Measurements from ENCODE around the gene RIN3.

GRCh38 chr14:92590941-92591340 is 77.4 kb downstream of the RIN3 start:
- TF ChIP-seq POLR2AphosphoS5 (IDR thresholded peaks at IDR 0.05; ENCODE audit: low read depth, low read length) (no peak), CTCF (IDR thresholded peaks at IDR 0.05) (no peak), TCF7L2 (IDR thresholded peaks at IDR 0.05; ENCODE audit: low read depth, low read length) (no peak), SIN3A (IDR thresholded peaks at IDR 0.05; ENCODE audit: borderline replicate concordance, insufficient read depth, low read depth, low read length) (no peak)
- TF ChIP-seq, protein P1, sequence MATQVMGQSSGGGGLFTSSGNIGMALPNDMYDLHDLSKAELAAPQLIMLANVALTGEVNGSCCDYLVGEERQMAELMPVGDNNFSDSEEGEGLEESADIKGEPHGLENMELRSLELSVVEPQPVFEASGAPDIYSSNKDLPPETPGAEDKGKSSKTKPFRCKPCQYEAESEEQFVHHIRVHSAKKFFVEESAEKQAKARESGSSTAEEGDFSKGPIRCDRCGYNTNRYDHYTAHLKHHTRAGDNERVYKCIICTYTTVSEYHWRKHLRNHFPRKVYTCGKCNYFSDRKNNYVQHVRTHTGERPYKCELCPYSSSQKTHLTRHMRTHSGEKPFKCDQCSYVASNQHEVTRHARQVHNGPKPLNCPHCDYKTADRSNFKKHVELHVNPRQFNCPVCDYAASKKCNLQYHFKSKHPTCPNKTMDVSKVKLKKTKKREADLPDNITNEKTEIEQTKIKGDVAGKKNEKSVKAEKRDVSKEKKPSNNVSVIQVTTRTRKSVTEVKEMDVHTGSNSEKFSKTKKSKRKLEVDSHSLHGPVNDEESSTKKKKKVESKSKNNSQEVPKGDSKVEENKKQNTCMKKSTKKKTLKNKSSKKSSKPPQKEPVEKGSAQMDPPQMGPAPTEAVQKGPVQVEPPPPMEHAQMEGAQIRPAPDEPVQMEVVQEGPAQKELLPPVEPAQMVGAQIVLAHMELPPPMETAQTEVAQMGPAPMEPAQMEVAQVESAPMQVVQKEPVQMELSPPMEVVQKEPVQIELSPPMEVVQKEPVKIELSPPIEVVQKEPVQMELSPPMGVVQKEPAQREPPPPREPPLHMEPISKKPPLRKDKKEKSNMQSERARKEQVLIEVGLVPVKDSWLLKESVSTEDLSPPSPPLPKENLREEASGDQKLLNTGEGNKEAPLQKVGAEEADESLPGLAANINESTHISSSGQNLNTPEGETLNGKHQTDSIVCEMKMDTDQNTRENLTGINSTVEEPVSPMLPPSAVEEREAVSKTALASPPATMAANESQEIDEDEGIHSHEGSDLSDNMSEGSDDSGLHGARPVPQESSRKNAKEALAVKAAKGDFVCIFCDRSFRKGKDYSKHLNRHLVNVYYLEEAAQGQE (IDR thresholded peaks at IDR 0.05; ENCODE audit: insufficient read depth in 1 of 2, low read depth in 2 of 2, low read length in 1 of 2) = no peak

Data from Panc1 (cell line).